Breast epithelium (tissue), 3 donors: ENCODE data around the gene EIF4G3.

Experiments used
- CTCF ChIP-seq, 3 donors: fragments of 450-650 bp; IDR thresholded peaks; one replicate each; pipeline ENCODE4 v1.5.1; 2016 to 2017; ENCODE audit warnings: antibody characterized with exemption in 3 of 3, mild to moderate bottlenecking in 3 of 3, moderate library complexity in 3 of 3
- POLR2A ChIP-seq: fragments of 450-650 bp; IDR thresholded peaks from one replicate; pipeline ENCODE4 v1.6.1; 2016; ENCODE audit warnings: antibody characterized with exemption, mild to moderate bottlenecking, moderate library complexity

GRCh38 chr1:21117597-21118001 is 59.1 kb downstream of the EIF4G3 start:
- no peak for TF ChIP-seq POLR2A
- no peak for TF ChIP-seq CTCF (IDR thresholded peaks at IDR 0.05)
